Activated CD4-positive, alpha-beta memory T cell treated with anti-CD3 and anti-CD28 coated beads for 36 hours (primary cell): ENCODE data around the gene HELZ. TPM values are rescaled to one million over a fixed set of nuclear protein-coding genes. Genes with fewer than 3 reads are reported as not detected.

Experiments used
- CTCF ChIA-PET: fragments of 350-600 bp; sonication (Branson Sonifier 250); formaldehyde crosslinking; loops from one replicate; lab custom pipeline; 2021; ENCODE audit warnings: antibody characterized with exemption, inconsistent platforms; lab: Charles Lee
- POLR2A ChIA-PET: fragments of 350-600 bp; sonication (Branson Sonifier 250); formaldehyde crosslinking; loops from one replicate; lab custom pipeline; 2021; ENCODE audit warnings: antibody characterized with exemption; lab: Charles Lee
- DNase-seq: peaks from one replicate; pipeline ENCODE4 v3.0.0-alpha.2; 2020
- H3K27ac Mint-ChIP-seq: one replicate; pipeline ENCODE4 v1.8.0; 2021; ENCODE audit warnings: mixed read lengths
- H3K27me3 Mint-ChIP-seq: one replicate; pipeline ENCODE4 v1.8.0; 2021; ENCODE audit warnings: mixed read lengths
- H3K36me3 Mint-ChIP-seq: one replicate; pipeline ENCODE4 v1.8.0; 2021; ENCODE audit warnings: mixed read lengths
- H3K4me1 Mint-ChIP-seq: one replicate; pipeline ENCODE4 v1.8.0; 2021; ENCODE audit warnings: low read depth, mixed read lengths
- H3K4me3 Mint-ChIP-seq: one replicate; pipeline ENCODE4 v1.8.0; 2021; ENCODE audit warnings: mild to moderate bottlenecking, mixed read lengths
- H3K9me3 Mint-ChIP-seq: one replicate; pipeline ENCODE4 v1.8.0; 2021; ENCODE audit warnings: mixed read lengths
- intact Hi-C: fragments of 100-400 bp; cut with micrococcal nuclease; formaldehyde crosslinking; loops from one replicate; pipeline ENCODE4 v1.15.1; 2023
- total RNA-seq, 2 experiments: library from RNA; stranded (reverse); gene quantifications; one replicate each; pipeline ENCODE4 v1.2.3, GENCODE V29; 2021

The HELZ gene
- total RNA-seq, 2 experiments from 2014 or later = 52.0 to 53.1 TPM

DNA sequence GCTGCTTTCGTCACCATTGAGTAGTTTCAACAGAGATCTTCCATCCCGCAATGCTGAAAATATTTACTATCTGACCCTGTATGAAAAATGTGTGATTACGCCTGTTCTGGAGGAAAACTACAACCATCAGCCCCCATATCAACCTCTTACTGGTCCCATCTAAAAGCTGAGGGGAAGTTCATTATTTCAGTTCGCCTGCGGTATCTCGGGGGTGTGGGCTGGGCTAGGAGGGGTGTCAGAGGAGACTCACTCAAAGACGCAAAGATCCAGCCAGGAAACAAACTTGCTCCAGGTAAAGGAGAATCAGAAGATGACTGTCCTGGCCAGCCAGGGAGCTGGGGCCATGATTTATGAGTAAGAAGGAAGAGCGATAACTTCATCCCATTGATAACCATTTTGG is 187.0 kb downstream of the HELZ start:
- Mint-ChIP-seq H3K9me3 (no peaks in the 10 kb centered on the region), H3K4me1 (no peaks in the 10 kb centered on the region), H3K27ac (no peak overlapping the region), H3K36me3 (no peaks in the 10 kb centered on the region), H3K27me3 (no peaks in the 10 kb centered on the region), H3K4me3 (no peak overlapping the region)
- POLR2A ChIA-PET = no interaction called here
- intact Hi-C loops = no loop called here
- DNase-seq = no peak
- CTCF ChIA-PET = no interaction called here

DNA sequence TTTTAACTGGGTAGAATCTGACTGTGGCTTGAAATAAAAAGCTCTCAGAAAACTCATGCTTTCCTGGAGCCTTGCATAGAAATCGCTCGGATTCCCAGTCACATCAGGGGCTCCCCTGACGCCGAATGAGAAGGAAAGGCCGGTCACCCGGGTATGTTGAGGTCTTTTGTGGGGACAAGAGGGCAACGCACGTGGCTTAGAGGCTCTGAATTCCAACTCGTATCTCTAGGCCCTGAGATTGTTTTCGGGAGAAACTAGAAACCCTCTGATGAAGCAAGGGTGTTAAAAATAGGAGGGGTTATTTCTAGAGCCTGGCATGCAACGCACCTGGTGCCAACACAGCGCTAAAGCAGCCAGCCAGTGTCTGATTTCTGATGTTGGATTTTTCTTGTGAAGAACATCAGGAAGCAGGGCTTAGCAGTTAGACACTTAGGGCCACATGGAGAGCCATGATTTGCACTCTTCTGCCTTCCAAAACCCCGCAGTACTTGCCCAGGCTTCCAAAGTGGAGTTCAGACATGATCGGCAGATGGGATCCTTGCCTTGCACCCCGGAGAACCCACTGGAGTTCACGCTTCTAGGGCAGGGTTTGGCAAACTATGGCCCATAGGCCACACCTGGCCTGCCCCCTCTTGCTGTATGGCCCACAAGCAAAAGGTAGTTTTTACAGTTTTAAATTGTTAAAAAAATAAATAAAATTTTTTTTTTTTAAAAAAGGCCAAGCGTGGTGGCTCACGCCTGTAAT is 188.1 kb downstream of the HELZ start:
- Mint-ChIP-seq H3K27me3 (no peaks in the 10 kb centered on the region), H3K27ac (no peak overlapping the region), H3K4me3 (no peak overlapping the region), H3K4me1 (no peaks in the 10 kb centered on the region), H3K9me3 (no peaks in the 10 kb centered on the region), H3K36me3 (no peaks in the 10 kb centered on the region)
- CTCF ChIA-PET = no interaction called here
- no peak for DNase-seq
- intact Hi-C loops = no loop called here
- POLR2A ChIA-PET = no interaction called here

DNA sequence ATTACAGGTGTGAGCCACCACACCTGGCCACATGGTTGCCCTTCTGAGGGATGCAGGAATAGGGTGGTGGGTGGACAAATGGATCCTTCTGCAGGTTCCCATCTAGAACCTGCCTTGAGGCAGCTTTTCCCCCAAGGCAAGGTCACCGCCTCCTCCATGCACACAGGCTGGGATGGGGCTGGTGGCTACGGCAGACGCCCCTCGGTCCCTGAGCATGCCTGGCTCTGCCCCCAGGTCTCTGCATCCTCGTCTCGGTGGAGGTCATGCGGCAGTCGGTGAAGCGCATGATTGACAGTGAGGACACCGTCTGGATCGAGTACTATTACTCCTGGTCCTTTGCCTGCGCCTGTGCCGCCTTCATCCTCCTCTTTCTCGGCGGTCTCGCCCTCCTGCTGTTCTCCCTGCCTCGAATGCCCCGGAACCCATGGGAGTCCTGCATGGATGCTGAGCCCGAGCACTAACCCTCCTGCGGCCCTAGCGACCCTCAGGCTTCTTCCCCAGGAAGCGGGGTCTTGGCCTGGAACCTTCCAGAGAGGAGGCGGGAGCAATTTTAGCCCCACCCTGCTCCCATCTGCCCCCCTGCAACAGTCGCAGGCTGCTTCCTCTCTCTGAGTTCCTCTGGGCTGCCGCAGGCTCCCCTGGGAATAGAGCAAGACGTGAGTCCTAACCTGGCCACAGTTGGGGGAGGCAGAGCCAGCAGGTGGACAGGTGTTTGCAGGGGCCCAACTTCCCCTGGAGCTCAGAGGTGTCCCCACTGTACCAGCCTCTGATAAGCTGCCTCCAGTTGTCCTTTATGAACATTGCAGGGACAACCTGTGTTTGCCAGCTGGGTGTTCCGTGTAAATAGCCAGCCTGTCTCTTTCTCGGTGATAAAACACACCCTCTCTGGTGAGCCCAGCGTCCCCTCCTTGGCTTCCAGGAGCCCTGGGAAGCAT is 188.9 kb downstream of the HELZ start:
- Mint-ChIP-seq H3K9me3 (no peaks in the 10 kb centered on the region), H3K4me3 (no peak overlapping the region), H3K4me1 (no peaks in the 10 kb centered on the region), H3K27ac (no peak overlapping the region), H3K27me3 (no peaks in the 10 kb centered on the region), H3K36me3 (no peaks in the 10 kb centered on the region)
- POLR2A ChIA-PET = no interaction called here
- CTCF ChIA-PET = no interaction called here
- intact Hi-C loops = no loop called here
- DNase-seq = no peak

DNA sequence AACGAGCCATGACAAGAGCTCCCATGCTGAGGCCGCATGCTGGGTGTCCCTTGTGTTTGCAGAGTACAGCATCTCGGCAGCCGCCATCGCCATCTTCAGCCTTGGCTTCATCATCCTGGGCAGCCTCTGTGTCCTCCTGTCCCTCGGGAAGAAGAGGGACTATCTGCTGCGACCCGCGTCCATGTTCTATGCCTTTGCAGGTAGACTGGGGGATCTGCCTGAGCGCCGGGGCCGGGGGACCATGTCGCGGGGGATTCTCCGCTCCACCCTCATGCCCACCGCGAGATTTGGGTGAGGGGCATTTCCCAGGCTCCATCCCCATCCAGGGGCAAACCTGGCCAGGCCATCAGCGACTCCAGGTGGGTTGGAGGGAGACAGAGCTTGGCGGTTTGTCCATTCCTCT is 190.0 kb downstream of the HELZ start:
- Mint-ChIP-seq H3K9me3 (peaks cover under 1% of the 10 kb centered on the region), H3K4me1 (no peaks in the 10 kb centered on the region), H3K27ac (no peak overlapping the region), H3K27me3 (no peaks in the 10 kb centered on the region), H3K36me3 (no peaks in the 10 kb centered on the region), H3K4me3 (no peak overlapping the region)
- peak; percentile 7 for DNase-seq
- intact Hi-C loops = no loop called here
- ChIA-PET CTCF (no interaction called here), POLR2A (no interaction called here)

DNA sequence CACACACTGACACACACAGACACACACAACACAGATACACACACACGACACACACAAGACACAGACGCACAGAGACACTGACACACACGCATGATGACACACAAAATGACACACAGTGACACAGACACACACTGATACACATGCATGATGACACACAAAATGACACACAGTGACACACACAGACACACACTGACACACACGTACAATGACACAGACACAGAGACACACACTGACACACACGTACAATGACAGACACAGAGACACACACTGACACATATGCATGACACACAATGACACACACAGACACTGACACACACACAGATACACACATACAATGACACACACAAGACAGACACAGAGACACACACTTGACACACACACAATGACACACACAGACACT is 190.4 kb downstream of the HELZ start:
- Mint-ChIP-seq H3K4me3 (no peak overlapping the region), H3K9me3 (peaks cover 5% of the 10 kb centered on the region), H3K27me3 (no peaks in the 10 kb centered on the region), H3K4me1 (no peaks in the 10 kb centered on the region), H3K36me3 (no peaks in the 10 kb centered on the region), H3K27ac (no peak overlapping the region)
- no peak for DNase-seq
- POLR2A ChIA-PET = no interaction called here
- intact Hi-C loops = no loop called here
- CTCF ChIA-PET = no interaction called here

DNA sequence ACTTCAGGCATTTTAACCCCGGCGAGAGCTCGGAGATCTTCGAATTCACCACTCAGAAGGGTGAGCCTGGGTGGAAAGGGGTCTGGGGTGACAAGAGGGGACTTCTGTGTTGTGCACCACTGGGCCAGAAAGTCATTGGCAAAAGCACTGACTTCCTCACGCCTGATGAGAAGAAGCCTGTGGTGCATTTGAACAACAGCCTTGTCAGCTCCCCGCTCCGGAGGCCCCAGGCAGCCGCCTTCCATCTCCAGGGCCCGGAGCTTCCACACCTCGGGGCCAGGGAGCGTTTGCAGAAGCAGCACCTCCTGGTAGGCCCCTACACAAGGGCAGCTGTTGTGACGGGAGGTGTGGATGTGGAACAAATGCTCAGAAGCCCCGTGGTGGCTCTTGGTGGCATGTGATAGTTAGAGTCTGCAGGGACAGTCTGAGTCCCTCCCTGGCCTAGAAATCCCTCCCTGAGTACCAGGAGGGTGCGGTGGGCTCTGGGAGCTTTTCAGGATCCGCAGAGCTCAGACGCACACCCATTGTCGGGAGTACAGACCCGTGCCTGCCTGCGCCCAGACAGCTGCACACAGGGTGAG is 190.9 kb downstream of the HELZ start:
- ChIA-PET CTCF (no interaction called here), POLR2A (no interaction called here)
- DNase-seq = peak; percentile 4
- intact Hi-C loops = no loop called here
- H3K9me3 Mint-ChIP-seq = peaks cover 10% of the 10 kb centered on the region
- no peak overlapping the region for H3K27ac Mint-ChIP-seq
- H3K27me3 Mint-ChIP-seq = no peaks in the 10 kb centered on the region
- no peaks in the 10 kb centered on the region for H3K36me3 Mint-ChIP-seq
- no peaks in the 10 kb centered on the region for H3K4me1 Mint-ChIP-seq
- H3K4me3 Mint-ChIP-seq = no peak overlapping the region

DNA sequence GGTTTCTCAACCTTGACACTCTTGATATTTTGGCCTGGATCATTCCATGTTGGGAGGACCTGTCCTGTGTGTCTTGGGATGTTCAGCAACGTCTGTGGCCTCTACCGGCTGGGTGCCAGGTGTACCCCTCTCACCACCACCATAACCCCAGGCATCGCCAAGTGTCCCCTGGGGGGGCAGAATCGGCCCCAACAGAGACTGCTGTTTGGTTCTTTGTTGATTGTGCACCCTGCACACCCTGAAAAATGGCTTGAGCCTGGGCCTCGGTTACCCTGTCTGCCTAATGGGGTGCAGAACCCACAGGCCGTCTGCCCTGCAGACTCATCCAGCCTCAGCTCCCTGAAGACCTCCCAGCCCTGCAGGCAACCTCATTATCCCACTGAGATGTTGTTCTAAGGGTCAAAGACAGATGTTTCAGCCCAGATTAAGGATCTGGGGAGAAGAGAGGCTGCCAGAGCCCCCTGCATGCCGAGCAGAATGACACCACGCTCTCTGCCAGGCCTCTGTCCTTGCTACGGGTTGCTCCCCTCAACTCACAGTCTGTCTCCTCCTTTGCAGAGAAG is 191.5 kb downstream of the HELZ start:
- H3K27ac Mint-ChIP-seq = no peak overlapping the region
- H3K4me3 Mint-ChIP-seq = no peak overlapping the region
- POLR2A ChIA-PET = no interaction called here
- no peaks in the 10 kb centered on the region for H3K27me3 Mint-ChIP-seq
- no peaks in the 10 kb centered on the region for H3K4me1 Mint-ChIP-seq
- H3K36me3 Mint-ChIP-seq = no peaks in the 10 kb centered on the region
- peaks cover 16% of the 10 kb centered on the region for H3K9me3 Mint-ChIP-seq
- no peak for DNase-seq
- CTCF ChIA-PET = no interaction called here
- intact Hi-C loops = no loop called here

DNA sequence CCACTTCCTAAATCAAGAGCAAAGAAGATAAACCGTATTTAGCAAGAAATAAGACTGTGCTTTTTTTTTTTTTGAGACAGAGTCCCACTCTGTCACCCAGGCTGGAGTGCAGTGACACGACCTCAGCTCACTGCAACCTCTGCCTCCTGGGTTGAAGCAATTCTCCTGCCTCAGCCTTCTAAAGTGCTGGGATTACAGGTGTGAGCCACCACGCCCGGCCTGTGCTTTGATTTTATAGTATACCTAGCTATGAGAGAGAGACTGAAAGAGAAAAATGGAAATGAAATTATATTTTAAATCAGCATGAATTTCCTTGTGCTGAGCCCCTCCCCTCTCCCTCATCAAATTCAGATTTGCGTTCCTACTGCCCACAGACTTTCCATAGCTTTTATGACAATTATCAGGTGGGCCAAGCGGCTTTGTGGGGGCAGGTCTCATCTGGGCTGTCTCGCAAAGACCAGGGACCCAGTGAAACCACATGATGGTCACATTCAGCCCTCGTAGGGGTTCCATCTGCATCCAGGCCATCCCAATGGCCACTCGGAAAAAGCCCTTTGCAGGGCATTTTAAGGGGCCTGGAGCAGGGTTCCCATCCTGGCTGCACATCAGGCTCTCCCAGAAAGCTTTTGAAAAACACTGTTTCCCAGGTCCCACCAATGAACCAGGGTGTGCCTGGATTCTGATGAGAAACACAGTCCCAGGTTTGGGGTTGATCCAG is 192.1 kb downstream of the HELZ start:
- Mint-ChIP-seq H3K4me1 (no peaks in the 10 kb centered on the region), H3K4me3 (no peak overlapping the region), H3K9me3 (peaks cover 20% of the 10 kb centered on the region), H3K27ac (no peak overlapping the region), H3K27me3 (no peaks in the 10 kb centered on the region), H3K36me3 (no peaks in the 10 kb centered on the region)
- POLR2A ChIA-PET = no interaction called here
- intact Hi-C loops = no loop called here
- CTCF ChIA-PET = no interaction called here
- peak; percentile 0 for DNase-seq

DNA sequence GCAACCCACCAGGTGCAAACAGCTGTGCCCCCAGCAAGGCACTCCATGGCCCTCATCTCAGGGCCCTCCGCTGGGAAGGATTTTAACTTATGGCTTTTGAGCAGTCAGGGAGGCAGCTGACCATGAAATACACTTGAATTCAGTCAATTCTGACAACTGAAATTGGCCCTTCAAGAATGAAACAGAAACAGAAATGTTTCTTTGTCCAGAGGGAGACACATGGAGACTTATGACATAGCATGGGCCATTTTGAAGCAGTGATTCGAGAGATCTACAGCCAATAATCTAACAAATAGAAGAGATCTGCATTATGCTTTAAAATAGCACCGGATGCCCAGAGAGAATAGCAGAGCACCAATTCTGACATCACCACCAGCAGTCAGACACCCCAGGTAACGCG is 193.2 kb downstream of the HELZ start:
- H3K27me3 Mint-ChIP-seq = no peaks in the 10 kb centered on the region
- no peak for DNase-seq
- peaks cover 29% of the 10 kb centered on the region for H3K9me3 Mint-ChIP-seq
- H3K27ac Mint-ChIP-seq = no peak overlapping the region
- H3K4me1 Mint-ChIP-seq = no peaks in the 10 kb centered on the region
- peaks cover 2% of the 10 kb centered on the region for H3K36me3 Mint-ChIP-seq
- POLR2A ChIA-PET = no interaction called here
- H3K4me3 Mint-ChIP-seq = no peak overlapping the region
- CTCF ChIA-PET = no interaction called here
- intact Hi-C loops = no loop called here

DNA sequence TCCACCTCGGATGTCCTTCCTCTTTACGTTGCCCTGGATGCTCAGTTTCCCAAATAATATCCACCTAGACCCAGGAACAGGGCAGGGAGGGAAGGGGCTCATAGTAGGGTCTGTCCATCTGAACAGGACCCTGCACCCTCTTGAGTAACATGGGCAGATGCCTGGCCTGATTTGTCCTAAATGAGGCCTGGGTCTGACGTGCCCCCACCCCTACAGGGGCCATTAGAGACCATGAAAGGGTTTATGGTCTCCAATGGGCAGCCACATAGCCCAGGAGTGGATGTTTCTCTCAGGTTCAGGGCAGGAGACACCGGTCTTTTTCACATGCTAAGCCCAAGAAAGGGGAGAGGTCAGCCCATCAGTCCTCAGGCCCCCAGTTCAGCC is 193.8 kb downstream of the HELZ start:
- H3K4me3 Mint-ChIP-seq = no peak overlapping the region
- CTCF ChIA-PET = no interaction called here
- no peaks in the 10 kb centered on the region for H3K27me3 Mint-ChIP-seq
- H3K9me3 Mint-ChIP-seq = peaks cover 29% of the 10 kb centered on the region
- no peaks in the 10 kb centered on the region for H3K4me1 Mint-ChIP-seq
- intact Hi-C loops = no loop called here
- H3K36me3 Mint-ChIP-seq = peaks cover 2% of the 10 kb centered on the region
- POLR2A ChIA-PET = no interaction called here
- no peak for DNase-seq
- no peak overlapping the region for H3K27ac Mint-ChIP-seq

DNA sequence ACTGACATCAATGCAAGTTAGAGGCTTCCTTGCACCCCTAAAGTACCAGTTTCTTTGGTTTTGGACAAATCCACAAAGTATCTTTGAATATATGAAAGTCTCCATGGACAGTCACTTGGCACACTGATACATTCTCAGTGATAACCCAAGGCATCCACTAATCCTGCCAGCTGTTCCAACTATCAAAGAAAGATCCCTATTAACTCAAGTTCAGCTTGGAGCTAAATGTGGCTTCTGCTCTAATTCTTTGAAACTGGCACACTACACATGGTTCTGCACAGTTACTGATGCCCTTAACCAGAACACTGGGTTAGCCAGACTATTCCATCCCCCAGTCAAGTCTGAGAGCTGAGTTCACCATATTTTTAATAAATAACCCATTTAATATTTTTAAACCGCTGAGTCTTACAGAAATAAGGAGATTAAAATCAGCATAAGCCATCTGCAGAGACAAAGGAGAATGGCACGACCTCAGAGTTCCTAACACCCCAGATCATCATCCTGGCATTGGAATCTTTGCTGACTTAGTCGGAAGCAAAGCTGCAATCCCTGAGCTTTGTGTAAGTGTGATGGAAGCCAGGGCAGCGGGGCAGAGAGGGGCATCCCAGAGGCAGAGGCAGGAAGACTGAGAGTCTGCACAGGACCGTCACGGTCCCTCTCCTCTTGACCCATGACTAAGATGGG is 194.4 kb downstream of the HELZ start:
- H3K9me3 Mint-ChIP-seq = peaks cover 29% of the 10 kb centered on the region
- H3K4me1 Mint-ChIP-seq = no peaks in the 10 kb centered on the region
- H3K27me3 Mint-ChIP-seq = no peaks in the 10 kb centered on the region
- peaks cover 2% of the 10 kb centered on the region for H3K36me3 Mint-ChIP-seq
- ChIA-PET CTCF (no interaction called here), POLR2A (no interaction called here)
- no peak overlapping the region for H3K27ac Mint-ChIP-seq
- DNase-seq = no peak
- no peak overlapping the region for H3K4me3 Mint-ChIP-seq
- intact Hi-C loops = no loop called here
